H9 (cell line): ENCODE measurements around the gene VAMP2. TPM values are rescaled to one million over a fixed set of nuclear protein-coding genes. Genes with fewer than 3 reads are reported as not detected.
A peak's percentile ranks its signal among the peaks of the same experiment; 100 is the strongest.

Experiments
- DNase-seq: peaks from one replicate; pipeline ENCODE4 v3.0.0-alpha.2; 2017
- H2AFZ ChIP-seq: one replicate; pipeline ENCODE4 v1.6.1; 2013; ENCODE audit warnings: mild to moderate bottlenecking, low read length, control low read depth, moderate library complexity
- H2AK5ac ChIP-seq: 2 replicates; pipeline ENCODE4 v1.6.1; 2013; ENCODE audit warnings: low read length, control low read depth, mixed read lengths; ENCODE audit not compliant: insufficient read length
- H2BK120ac ChIP-seq: one replicate; pipeline ENCODE4 v1.6.1; 2013; ENCODE audit warnings: low read depth, mild to moderate bottlenecking, low read length, control low read depth, inconsistent platforms; ENCODE audit not compliant: poor library complexity, severe bottlenecking
- H2BK12ac ChIP-seq: 2 replicates; pipeline ENCODE4 v1.6.1; 2013; ENCODE audit warnings: low read length, control low read depth, mixed read lengths, low read depth; ENCODE audit not compliant: insufficient read length
- H2BK15ac ChIP-seq: 2 replicates; pipeline ENCODE4 v1.6.1; 2013; ENCODE audit warnings: low read depth, low read length, control low read depth
- H2BK20ac ChIP-seq: one replicate; pipeline ENCODE4 v1.6.1; 2013; ENCODE audit warnings: low read depth, mild to moderate bottlenecking, low read length, control low read depth, inconsistent platforms; ENCODE audit not compliant: poor library complexity, severe bottlenecking
- H2BK5ac ChIP-seq: 2 replicates; pipeline ENCODE4 v1.6.1; 2013; ENCODE audit warnings: low read length, control low read depth, mixed read lengths; ENCODE audit not compliant: insufficient read length
- H3K14ac ChIP-seq: 2 replicates; pipeline ENCODE4 v1.6.1; 2013; ENCODE audit warnings: low read length, control low read depth; ENCODE audit not compliant: insufficient read depth
- H3K18ac ChIP-seq: 2 replicates; pipeline ENCODE4 v1.6.1; 2013; ENCODE audit warnings: low read depth, mild to moderate bottlenecking, mixed read lengths, low read length, control low read depth; ENCODE audit not compliant: insufficient read length
- H3K23ac ChIP-seq: 2 replicates; pipeline ENCODE4 v1.6.1; 2013; ENCODE audit warnings: low read length, control low read depth, mixed read lengths, low read depth; ENCODE audit not compliant: insufficient read length
- H3K23me2 ChIP-seq: 2 replicates; pipeline ENCODE4 v1.6.1; 2013; ENCODE audit warnings: low read depth, mild to moderate bottlenecking, mixed read lengths, low read length, control low read depth; ENCODE audit not compliant: insufficient read length, poor library complexity, severe bottlenecking
- H3K27ac ChIP-seq: 2 replicates; pipeline ENCODE4 v1.5.1; 2013; ENCODE audit warnings: low read length, control low read depth, mixed read lengths, low read depth; ENCODE audit not compliant: insufficient read length
- H3K27me3 ChIP-seq: 2 replicates; pipeline ENCODE4 v1.6.1; 2013; ENCODE audit warnings: low read length, control low read depth, inconsistent platforms; ENCODE audit not compliant: insufficient read depth
- H3K4ac ChIP-seq: 2 replicates; pipeline ENCODE4 v1.6.1; 2013; ENCODE audit warnings: low read depth, mild to moderate bottlenecking, control low read depth, inconsistent platforms, low read length, moderate library complexity
- H3K4me1 ChIP-seq: 2 replicates; pipeline ENCODE4 v1.6.1; 2013; ENCODE audit warnings: low read length, control low read depth, inconsistent platforms; ENCODE audit not compliant: insufficient read depth
- H3K4me2 ChIP-seq: 2 replicates; pipeline ENCODE4 v1.6.1; 2013; ENCODE audit warnings: low read length, control low read depth, mixed read lengths; ENCODE audit not compliant: insufficient read length, insufficient read depth
- H3K56ac ChIP-seq: 2 replicates; pipeline ENCODE4 v1.6.1; 2013; ENCODE audit warnings: low read depth, mild to moderate bottlenecking, mixed read lengths, low read length, control low read depth; ENCODE audit not compliant: insufficient read length
- H3K79me1 ChIP-seq: 2 replicates; pipeline ENCODE4 v1.6.1; 2013; ENCODE audit warnings: low read depth, mild to moderate bottlenecking, moderate library complexity, low read length, control low read depth, inconsistent platforms; ENCODE audit not compliant: insufficient read depth, poor library complexity, severe bottlenecking
- H3K79me2 ChIP-seq: 2 replicates; pipeline ENCODE4 v1.6.1; 2013; ENCODE audit warnings: low read length, control low read depth, inconsistent platforms; ENCODE audit not compliant: insufficient read depth
- H3K9ac ChIP-seq: 2 replicates; pipeline ENCODE4 v1.6.1; 2013; ENCODE audit warnings: low read length, control low read depth, mixed read lengths; ENCODE audit not compliant: insufficient read length; ENCODE audit errors: extremely low read depth
- H3K9me3 ChIP-seq: one replicate; pipeline ENCODE4 v1.6.1; 2013; ENCODE audit warnings: low read depth, low read length, inconsistent platforms; ENCODE audit not compliant: control insufficient read depth
- H3T11ph ChIP-seq: one replicate; pipeline ENCODE4 v1.6.1; 2013; ENCODE audit warnings: mild to moderate bottlenecking, low read length, control low read depth, inconsistent platforms
- H4K20me1 ChIP-seq: one replicate; pipeline ENCODE4 v1.6.1; 2013; ENCODE audit not compliant: control insufficient read depth, insufficient read length, insufficient read depth
- H4K5ac ChIP-seq: 2 replicates; pipeline ENCODE4 v1.6.1; 2013; ENCODE audit warnings: low read depth, mild to moderate bottlenecking, mixed read lengths, low read length, control low read depth; ENCODE audit not compliant: insufficient read length
- H4K8ac ChIP-seq: replicated peaks from 2 replicates; pipeline ENCODE4 v1.6.1; 2013; ENCODE audit warnings: low read length, control low read depth, mixed read lengths, low read depth; ENCODE audit not compliant: insufficient read length
- H4K91ac ChIP-seq: 2 replicates; pipeline ENCODE4 v1.6.1; 2013; ENCODE audit warnings: low read depth, mild to moderate bottlenecking, moderate library complexity, mixed read lengths, low read length, control low read depth; ENCODE audit not compliant: insufficient read length
- H3K27ac Mint-ChIP-seq, 3 experiments: 2 replicates in 2 of 3; 3 replicates in 1 of 3; pipeline ENCODE4 v1.8.0; 2020 to 2021; ENCODE audit warnings: mixed read lengths in 3 of 3, mild to moderate bottlenecking in 1 of 3, moderate library complexity in 1 of 3
- H3K27me3 Mint-ChIP-seq: 2 replicates; pipeline ENCODE4 v1.8.0; 2021; ENCODE audit warnings: low read depth, mild to moderate bottlenecking, moderate library complexity, mixed read lengths
- H3K36me3 Mint-ChIP-seq, 3 experiments: 2 replicates in 2 of 3; 3 replicates in 1 of 3; pipeline ENCODE4 v1.8.0; 2020 to 2021; ENCODE audit warnings: low read depth in 3 of 3, mixed read lengths in 3 of 3; ENCODE audit not compliant: insufficient read depth in 1 of 3
- H3K4me1 Mint-ChIP-seq, 2 experiments: 2 replicates each; pipeline ENCODE4 v1.8.0; 2020; ENCODE audit warnings: mixed read lengths in 2 of 2
- H3K4me3 Mint-ChIP-seq, 2 experiments: 2 replicates in 1 of 2; 3 replicates in 1 of 2; pipeline ENCODE4 v1.8.0; 2020 to 2021; ENCODE audit warnings: mild to moderate bottlenecking in 2 of 2, mixed read lengths in 2 of 2, moderate library complexity in 1 of 2
- H3K9me3 Mint-ChIP-seq, 2 experiments: 2 replicates in 1 of 2; 3 replicates in 1 of 2; pipeline ENCODE4 v1.8.0; 2020; ENCODE audit warnings: mild to moderate bottlenecking in 2 of 2, mixed read lengths in 2 of 2, moderate library complexity in 1 of 2
- WGBS: extraction: QIAGEN DNeasy Blood & Tissue Kit; methylation state at CpG from one replicate; pipeline ENCODE4 v1.1.7; 2013; ENCODE audit warnings: missing lambda C conversion rate, low lambda C conversion rate, mixed read lengths; ENCODE audit not compliant: insufficient read length; ENCODE audit errors: extremely low coverage; 5-methylcytosine and 5-hydroxymethylcytosine counted together
- total RNA-seq: library from RNA; stranded (reverse); gene quantifications from 2 replicates; pipeline ENCODE4 v1.2.1, GENCODE V29; 2021
- TF ChIP-seq, protein P1 (sequence below): fragments of 200-600 bp; sonication (generic); conservative IDR thresholded peaks from 3 replicates; pipeline ENCODE4 v1.8.0; 2021; ENCODE audit warnings: antibody characterized with exemption, mild to moderate bottlenecking

The VAMP2 gene
- total RNA-seq, 1 experiment from 2014 or later = 22.8 TPM

DNA sequence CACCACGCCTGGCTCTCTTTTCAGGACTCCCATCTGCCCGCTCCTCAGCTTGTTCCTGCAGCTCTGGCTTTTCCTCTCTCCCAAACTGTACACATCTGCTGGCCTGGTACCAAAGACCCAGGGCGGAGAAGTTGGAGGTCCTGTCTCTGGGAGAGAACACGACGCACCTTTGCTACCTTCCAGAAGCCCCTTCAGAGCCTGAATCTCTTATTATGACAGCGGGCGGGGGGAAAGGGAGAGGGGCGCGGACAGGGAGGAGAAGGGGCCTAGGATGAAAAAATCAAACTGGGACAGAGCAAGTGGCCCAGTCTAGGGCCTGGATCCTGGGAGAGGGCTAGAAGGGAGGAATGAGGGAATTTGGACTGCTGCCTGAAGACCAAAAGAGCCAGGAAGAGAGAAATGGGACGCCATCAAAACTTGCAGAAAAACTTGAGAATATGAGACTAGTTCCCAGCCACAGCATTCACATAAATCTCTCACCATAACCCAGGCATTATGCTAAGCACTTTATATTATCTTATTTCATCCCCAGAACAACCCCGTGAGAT lies 8.1 kb downstream of the VAMP2 start:
- H3K4me1 ChIP-seq = peaks cover 5% of the 10 kb centered on the region
- peak overlapping the region; percentile 20 for H3K9ac ChIP-seq
- no peaks in the 10 kb centered on the region for H4K20me1 ChIP-seq
- peak overlapping the region; percentile 59 for H3K4me2 ChIP-seq
- H4K5ac ChIP-seq = no peak overlapping the region
- H3K27ac Mint-ChIP-seq = peak overlapping the region; percentile 78 to 99 (median 99); a peak in 6 of 7 replicates
- H3K18ac ChIP-seq = peak overlapping the region; percentile 69
- H4K8ac ChIP-seq = no peak overlapping the region
- H4K91ac ChIP-seq = no peak overlapping the region
- WGBS = no CpG with 5 or more reads among the region's 11 CpGs
- TF ChIP-seq, protein P1, sequence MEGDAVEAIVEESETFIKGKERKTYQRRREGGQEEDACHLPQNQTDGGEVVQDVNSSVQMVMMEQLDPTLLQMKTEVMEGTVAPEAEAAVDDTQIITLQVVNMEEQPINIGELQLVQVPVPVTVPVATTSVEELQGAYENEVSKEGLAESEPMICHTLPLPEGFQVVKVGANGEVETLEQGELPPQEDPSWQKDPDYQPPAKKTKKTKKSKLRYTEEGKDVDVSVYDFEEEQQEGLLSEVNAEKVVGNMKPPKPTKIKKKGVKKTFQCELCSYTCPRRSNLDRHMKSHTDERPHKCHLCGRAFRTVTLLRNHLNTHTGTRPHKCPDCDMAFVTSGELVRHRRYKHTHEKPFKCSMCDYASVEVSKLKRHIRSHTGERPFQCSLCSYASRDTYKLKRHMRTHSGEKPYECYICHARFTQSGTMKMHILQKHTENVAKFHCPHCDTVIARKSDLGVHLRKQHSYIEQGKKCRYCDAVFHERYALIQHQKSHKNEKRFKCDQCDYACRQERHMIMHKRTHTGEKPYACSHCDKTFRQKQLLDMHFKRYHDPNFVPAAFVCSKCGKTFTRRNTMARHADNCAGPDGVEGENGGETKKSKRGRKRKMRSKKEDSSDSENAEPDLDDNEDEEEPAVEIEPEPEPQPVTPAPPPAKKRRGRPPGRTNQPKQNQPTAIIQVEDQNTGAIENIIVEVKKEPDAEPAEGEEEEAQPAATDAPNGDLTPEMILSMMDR = no peak
- H3K9me3 ChIP-seq = no peaks in the 10 kb centered on the region
- H3T11ph ChIP-seq = no peak overlapping the region
- no peak for DNase-seq
- H3K4me3 Mint-ChIP-seq = no peak overlapping the region; a peak in 2 of 5 replicates
- peaks cover 21% of the 10 kb centered on the region for H3K23me2 ChIP-seq
- no peak overlapping the region for H2BK20ac ChIP-seq
- no peak overlapping the region for H2AFZ ChIP-seq
- no peak overlapping the region; the same call in 1 of the 2 replicates for H3K4ac ChIP-seq
- H2AK5ac ChIP-seq = no peak overlapping the region
- H3K56ac ChIP-seq = no peak overlapping the region
- H2BK12ac ChIP-seq = no peak overlapping the region
- no peaks in the 10 kb centered on the region for H3K79me2 ChIP-seq
- H3K27ac ChIP-seq = no peak overlapping the region
- H2BK120ac ChIP-seq = no peak overlapping the region
- peaks cover under 1 to 8% (median 5%) of the 10 kb centered on the region in 3 experiments for H3K36me3 Mint-ChIP-seq
- H3K4me1 Mint-ChIP-seq = peaks cover 21 to 27% of the 10 kb centered on the region in 2 experiments
- no peak overlapping the region for H3K23ac ChIP-seq
- no peaks in the 10 kb centered on the region for H3K9me3 Mint-ChIP-seq
- H3K27me3 ChIP-seq = no peaks in the 10 kb centered on the region
- H3K14ac ChIP-seq = peak overlapping the region; percentile 69; the same call in 1 of the 2 replicates
- peaks cover 3% of the 10 kb centered on the region for H3K27me3 Mint-ChIP-seq
- H3K79me1 ChIP-seq = peaks cover 2% of the 10 kb centered on the region
- no peak overlapping the region for H2BK5ac ChIP-seq
- no peak overlapping the region for H2BK15ac ChIP-seq
